Tibial artery (tissue), 4 donors: ENCODE results near the gene IL1RAP.

Experiments
- DNase-seq, 2 donors: peaks; one replicate each; pipeline ENCODE4 v3.0.0-alpha.2; 2019
- H3K27ac ChIP-seq, 2 donors: fragments of 200-600 bp; sonication (generic) in 1 of 2; 1 replicate in 1 of 2; 2 replicates in 1 of 2; pipeline ENCODE4 v1.5.1; 2018 to 2019; ENCODE audit warnings: mild to moderate bottlenecking in 1 of 2
- H3K27me3 ChIP-seq, 2 donors: fragments of 200-600 bp; sonication (generic) in 1 of 2; one replicate each; pipeline versions ENCODE4 v1.5.1 to v1.6.0; 2016 to 2019
- H3K36me3 ChIP-seq, 3 donors: fragments of 200-600 bp; sonication (generic) in 2 of 3; one replicate each; pipeline ENCODE4 v1.5.1; 2016 to 2019; ENCODE audit warnings: mild to moderate bottlenecking in 2 of 3
- H3K4me1 ChIP-seq, 4 donors: fragments of 200-600 bp; sonication (generic) in 2 of 4; 1 replicate in 3 of 4; 2 replicates in 1 of 4; pipeline ENCODE4 v1.5.1; 2016 to 2019
- H3K4me3 ChIP-seq, 2 donors: fragments of 200-600 bp; sonication (generic) in 1 of 2; 1 replicate in 1 of 2; 2 replicates in 1 of 2; pipeline ENCODE4 v1.5.1; 2018 to 2019; ENCODE audit warnings: mild to moderate bottlenecking in 2 of 2
- H3K9me3 ChIP-seq, 3 donors: fragments of 200-600 bp; sonication (generic) in 1 of 3; one replicate each; pipeline ENCODE4 v1.5.1; 2016 to 2019
- CTCF ChIP-seq, 2 experiments: fragments of 200-600 bp in 1 of 2; fragments of 450-650 bp in 1 of 2; IDR thresholded peaks; one replicate each; pipeline ENCODE4 v1.5.1; 2017 to 2019; ENCODE audit warnings: antibody characterized with exemption in 2 of 2, mild to moderate bottlenecking in 1 of 2, moderate library complexity in 1 of 2
- intact Hi-C: fragments of 100-400 bp; cut with DNase I; formaldehyde crosslinking; loops from one replicate; pipeline ENCODE4 v1.15.0; 2023; ENCODE audit warnings: low total_unique reads

IL1RAP gene

GRCh38 chr3:190629088-190629487, 115.2 kb downstream of the IL1RAP start:
- intact Hi-C loops, result no loop called here

GRCh38 chr3:190631295-190631694, 117.4 kb downstream of the IL1RAP start:
- H3K4me3 ChIP-seq, result no peak overlapping the region
- no peaks in the 10 kb centered on the region for H3K4me1 ChIP-seq
- no peak overlapping the region for H3K27ac ChIP-seq
- no peak for DNase-seq
- H3K36me3 ChIP-seq, result no peaks in the 10 kb centered on the region
- H3K27me3 ChIP-seq, result no peaks in the 10 kb centered on the region
- intact Hi-C loops, result no loop called here
- H3K9me3 ChIP-seq, result no peaks in the 10 kb centered on the region
- TF ChIP-seq CTCF (IDR thresholded peaks at IDR 0.05), result no peak

More at GRCh38 chr3:190629088-190629487, 115.2 kb downstream of the IL1RAP start:
- DNase-seq, result no peak
- TF ChIP-seq CTCF (IDR thresholded peaks at IDR 0.05), result no peak
- Histone ChIP-seq H3K27ac (no peak overlapping the region), H3K27me3 (no peaks in the 10 kb centered on the region), H3K36me3 (peaks cover 0 to 5% (median 0%) of the 10 kb centered on the region in 3 donors), H3K4me3 (no peak overlapping the region), H3K4me1 (no peaks in the 10 kb centered on the region), H3K9me3 (no peaks in the 10 kb centered on the region)

GRCh38 chr3:190641564-190641963, 127.7 kb downstream of the IL1RAP start:
- intact Hi-C loops, result no loop called here

GRCh38 chr3:190642016-190642415, 128.1 kb downstream of the IL1RAP start:
- H3K27me3 ChIP-seq, result no peaks in the 10 kb centered on the region
- intact Hi-C loops, result no loop called here
- no peak for DNase-seq
- no peak overlapping the region for H3K27ac ChIP-seq
- H3K9me3 ChIP-seq, result no peaks in the 10 kb centered on the region
- no peaks in the 10 kb centered on the region for H3K4me1 ChIP-seq
- H3K4me3 ChIP-seq, result no peak overlapping the region
- H3K36me3 ChIP-seq, result no peaks in the 10 kb centered on the region
- TF ChIP-seq CTCF (IDR thresholded peaks at IDR 0.05), result no peak

More at GRCh38 chr3:190641564-190641963, 127.7 kb downstream of the IL1RAP start:
- Histone ChIP-seq H3K36me3 (no peaks in the 10 kb centered on the region), H3K4me3 (no peak overlapping the region), H3K9me3 (no peaks in the 10 kb centered on the region), H3K27me3 (no peaks in the 10 kb centered on the region), H3K4me1 (no peaks in the 10 kb centered on the region), H3K27ac (no peak overlapping the region)
- no peak for TF ChIP-seq CTCF (IDR thresholded peaks at IDR 0.05)
- DNase-seq, result no peak

- intact Hi-C loops, result no loop called here
- DNase-seq, result no peak
- no peaks in the 10 kb centered on the region for H3K4me1 ChIP-seq
- no peak overlapping the region for H3K27ac ChIP-seq
- H3K9me3 ChIP-seq, result no peaks in the 10 kb centered on the region
- TF ChIP-seq CTCF (IDR thresholded peaks at IDR 0.05), result no peak
- H3K36me3 ChIP-seq, result peaks cover 0 to 7% (median 0%) of the 10 kb centered on the region in 3 donors
- no peaks in the 10 kb centered on the region for H3K27me3 ChIP-seq
- H3K4me3 ChIP-seq, result no peak overlapping the region
These were observed 130.2 kb downstream of the IL1RAP start for GRCh38 chr3:190644035-190644434.

- H3K36me3 ChIP-seq, result peaks cover 0 to 7% (median 0%) of the 10 kb centered on the region in 3 donors
- no peak for TF ChIP-seq CTCF (IDR thresholded peaks at IDR 0.05)
- H3K27me3 ChIP-seq, result no peaks in the 10 kb centered on the region
- no peak for DNase-seq
- intact Hi-C loops, result no loop called here
- no peak overlapping the region for H3K27ac ChIP-seq
- no peak overlapping the region for H3K4me3 ChIP-seq
- H3K4me1 ChIP-seq, result no peaks in the 10 kb centered on the region
- no peaks in the 10 kb centered on the region for H3K9me3 ChIP-seq
These were observed 130.9 kb downstream of the IL1RAP start for GRCh38 chr3:190644766-190645165.
